ENCODE data around the gene BCL2L13. TPM values are rescaled to one million over a fixed set of nuclear protein-coding genes. Genes with fewer than 3 reads are reported as not detected.
"Not testable (repeated sequence)": the region's sequence is repeated elsewhere in the genome, so short reads cannot be mapped to it uniquely, and the experiment has no call there.

The BCL2L13 gene
- polyA plus RNA-seq (ENCODE audit: insufficient read length) = 45.6 TPM

GRCh38 chr22:17638432-17639246 is at the start of gene BCL2L13:
Gene BCL2L13, plus strand, starts transcription at chr22:17638757. Its CDS starts 16,955 bp downstream, at chr22:17655712.
- DNase-seq = peak; percentile 94

GRCh38 chr22:17589810-17590375 is 48.7 kb upstream of the BCL2L13 start:
- DNase-seq = no peak

- DNase-seq = no peak
Observed at GRCh38 chr22:17590586-17590985, 48.0 kb upstream of the BCL2L13 start.

- DNase-seq = no peak
Observed at GRCh38 chr22:17592201-17592600, 46.4 kb upstream of the BCL2L13 start.

- no peak for DNase-seq
Observed at GRCh38 chr22:17596226-17596625, 42.3 kb upstream of the BCL2L13 start.

- no peak for DNase-seq
Observed at GRCh38 chr22:17597217-17597616, 41.3 kb upstream of the BCL2L13 start.

- no peak for DNase-seq
Observed at GRCh38 chr22:17598318-17598717, 40.2 kb upstream of the BCL2L13 start.

GRCh38 chr22:17601031-17601430 is 37.5 kb upstream of the BCL2L13 start:
- no peak for DNase-seq

- DNase-seq = no peak
Observed at GRCh38 chr22:17603668-17604067, 34.9 kb upstream of the BCL2L13 start.

GRCh38 chr22:17606496-17606895 is 32.1 kb upstream of the BCL2L13 start:
- no peak for DNase-seq

GRCh38 chr22:17607891-17608521 is 30.6 kb upstream of the BCL2L13 start:
- DNase-seq = no peak

GRCh38 chr22:17612057-17612456 is 26.5 kb upstream of the BCL2L13 start:
- no peak for DNase-seq

- no peak for DNase-seq
Observed at GRCh38 chr22:17613280-17613679, 25.3 kb upstream of the BCL2L13 start.

- no peak for DNase-seq
Observed at GRCh38 chr22:17627961-17628405, 10.6 kb upstream of the BCL2L13 start.

GRCh38 chr22:17628406-17629172 is 10.0 kb upstream of the BCL2L13 start, which contains the start of gene ATP6V1E1:
Gene ATP6V1E1, minus strand, starts transcription at chr22:17628749. Its CDS starts 114 bp downstream, at chr22:17628635.
- DNase-seq = peak; percentile 97

GRCh38 chr22:17629173-17629489 is 9.4 kb upstream of the BCL2L13 start:
- no peak for DNase-seq

GRCh38 chr22:17629641-17630040 is 8.9 kb upstream of the BCL2L13 start:
- no peak for DNase-seq

GRCh38 chr22:17631076-17631565 is 7.4 kb upstream of the BCL2L13 start:
- DNase-seq = no peak

GRCh38 chr22:17633217-17633997 is 5.2 kb upstream of the BCL2L13 start:
- DNase-seq = no peak

- no peak for DNase-seq
Observed at GRCh38 chr22:17633998-17634323, 4.6 kb upstream of the BCL2L13 start.

GRCh38 chr22:17634696-17635095 is 3.9 kb upstream of the BCL2L13 start:
- no peak for DNase-seq

- DNase-seq = not testable (repeated sequence)
Observed at GRCh38 chr22:17636850-17637249, 1.7 kb upstream of the BCL2L13 start.
